Measurements from ENCODE around the gene PTBP2. TPM values are rescaled to one million over a fixed set of nuclear protein-coding genes. Genes with fewer than 3 reads are reported as not detected.

Gene PTBP2
- total RNA-seq, 1 donor from 2014 or later: 56.7 TPM

DNA sequence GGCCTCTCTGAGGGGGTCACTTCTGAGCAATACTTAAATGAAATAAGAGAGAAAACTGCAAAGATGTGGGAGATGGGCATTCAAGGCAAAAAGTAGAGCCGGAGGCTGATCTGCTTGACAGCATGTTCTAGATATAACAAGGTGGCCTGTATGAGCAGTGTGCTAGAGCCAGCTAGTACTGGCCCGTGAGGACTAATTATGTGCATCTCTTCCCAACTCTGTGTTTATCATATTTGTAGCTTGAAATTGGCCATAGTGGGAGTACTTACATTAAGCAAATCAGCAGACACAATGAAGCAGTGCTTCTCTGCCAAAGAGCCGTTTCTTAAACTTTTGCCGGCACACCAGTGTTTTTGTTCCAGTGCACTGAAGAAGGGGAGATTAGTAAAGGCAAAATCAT lies 13.1 kb upstream of the PTBP2 start:
- TF ChIP-seq POLR2AphosphoS5 (IDR thresholded peaks at IDR 0.05; ENCODE audit: insufficient read depth in 1 of 2, low read depth in 1 of 2) (no peak), POLR2A (IDR thresholded peaks at IDR 0.05) (no peak)
- TF ChIP-seq, protein P1, sequence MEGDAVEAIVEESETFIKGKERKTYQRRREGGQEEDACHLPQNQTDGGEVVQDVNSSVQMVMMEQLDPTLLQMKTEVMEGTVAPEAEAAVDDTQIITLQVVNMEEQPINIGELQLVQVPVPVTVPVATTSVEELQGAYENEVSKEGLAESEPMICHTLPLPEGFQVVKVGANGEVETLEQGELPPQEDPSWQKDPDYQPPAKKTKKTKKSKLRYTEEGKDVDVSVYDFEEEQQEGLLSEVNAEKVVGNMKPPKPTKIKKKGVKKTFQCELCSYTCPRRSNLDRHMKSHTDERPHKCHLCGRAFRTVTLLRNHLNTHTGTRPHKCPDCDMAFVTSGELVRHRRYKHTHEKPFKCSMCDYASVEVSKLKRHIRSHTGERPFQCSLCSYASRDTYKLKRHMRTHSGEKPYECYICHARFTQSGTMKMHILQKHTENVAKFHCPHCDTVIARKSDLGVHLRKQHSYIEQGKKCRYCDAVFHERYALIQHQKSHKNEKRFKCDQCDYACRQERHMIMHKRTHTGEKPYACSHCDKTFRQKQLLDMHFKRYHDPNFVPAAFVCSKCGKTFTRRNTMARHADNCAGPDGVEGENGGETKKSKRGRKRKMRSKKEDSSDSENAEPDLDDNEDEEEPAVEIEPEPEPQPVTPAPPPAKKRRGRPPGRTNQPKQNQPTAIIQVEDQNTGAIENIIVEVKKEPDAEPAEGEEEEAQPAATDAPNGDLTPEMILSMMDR (IDR thresholded peaks at IDR 0.05): no peak
- no peaks in the 10 kb centered on the region for H3K4me1 ChIP-seq
- intact Hi-C loops (cut with DNase I): no loop called here
- no peak overlapping the region for H3K4me3 ChIP-seq
- no peak for DNase-seq (ENCODE audit: extremely low spot score in 2 of 2)
- no peaks in the 10 kb centered on the region for H3K27me3 ChIP-seq
- H3K36me3 ChIP-seq: no peaks in the 10 kb centered on the region
- no peaks in the 10 kb centered on the region for H3K9me3 ChIP-seq
- no peak overlapping the region for H3K27ac ChIP-seq

DNA sequence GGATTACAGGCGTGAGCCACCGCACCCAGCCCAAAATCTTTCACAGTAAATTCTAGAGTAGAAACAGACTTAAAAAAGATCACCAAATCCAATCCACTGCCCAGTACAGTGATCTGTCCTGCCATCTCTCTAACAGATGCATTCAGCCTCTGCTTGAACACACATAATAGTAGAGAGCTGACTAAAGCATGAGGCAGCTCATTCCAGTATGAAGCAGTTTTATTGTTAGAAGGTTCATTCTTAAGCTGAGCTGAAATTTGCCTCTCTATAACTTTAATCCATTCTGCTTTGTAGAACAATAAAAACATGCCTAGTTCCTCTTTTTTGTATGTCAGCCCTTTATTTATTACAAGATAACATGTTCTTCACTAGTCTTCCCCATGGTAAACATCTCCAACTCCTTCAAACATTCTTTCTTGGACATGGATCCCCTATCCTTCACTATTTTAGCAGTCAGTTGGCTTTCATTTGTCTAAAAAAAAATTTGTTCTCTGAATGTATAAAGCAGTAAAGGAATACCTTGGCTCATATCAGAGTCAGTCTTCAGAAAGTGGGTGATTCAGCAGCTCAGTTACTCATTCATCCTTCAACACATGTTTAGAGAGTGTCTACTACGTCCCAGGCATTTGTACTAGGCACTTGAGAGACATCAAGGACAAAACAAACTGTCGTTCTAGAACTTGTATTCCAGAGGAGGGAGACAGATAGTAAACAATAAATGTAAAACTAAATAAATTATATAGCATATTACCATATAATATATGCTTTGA lies 10.7 kb upstream of the PTBP2 start:
- no peak for DNase-seq (ENCODE audit: extremely low spot score in 2 of 2)
- Histone ChIP-seq H3K27me3 (no peaks in the 10 kb centered on the region), H3K9me3 (no peaks in the 10 kb centered on the region), H3K4me1 (no peaks in the 10 kb centered on the region), H3K36me3 (no peaks in the 10 kb centered on the region), H3K4me3 (no peak overlapping the region), H3K27ac (no peak overlapping the region)
- intact Hi-C loops (cut with DNase I): no loop called here
- TF ChIP-seq POLR2AphosphoS5 (IDR thresholded peaks at IDR 0.05; ENCODE audit: insufficient read depth in 1 of 2, low read depth in 1 of 2) (no peak), POLR2A (IDR thresholded peaks at IDR 0.05) (no peak)
- TF ChIP-seq, protein P1 (IDR thresholded peaks at IDR 0.05): no peak

DNA sequence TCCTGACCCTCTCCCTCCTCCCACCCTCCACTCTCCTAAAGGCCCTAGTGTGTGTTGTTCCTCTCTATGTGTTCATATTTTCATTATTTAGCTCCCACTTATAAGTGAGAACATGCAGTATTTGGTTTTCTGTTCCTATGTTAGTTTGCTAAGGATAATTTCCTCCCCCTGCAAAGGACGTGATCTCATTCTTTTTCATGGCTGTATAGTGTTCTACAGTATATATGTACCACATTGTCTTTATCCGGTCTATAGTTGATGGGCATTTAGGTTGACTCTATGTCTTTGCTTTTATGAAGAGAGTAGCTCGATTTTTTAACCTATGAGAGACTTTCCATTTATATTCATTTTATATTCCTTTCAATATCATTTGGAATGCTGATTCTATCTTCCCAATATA lies 7.9 kb upstream of the PTBP2 start:
- no peak for DNase-seq (ENCODE audit: extremely low spot score in 2 of 2)
- Histone ChIP-seq H3K4me3 (no peak overlapping the region), H3K27me3 (no peaks in the 10 kb centered on the region), H3K36me3 (no peaks in the 10 kb centered on the region), H3K27ac (no peak overlapping the region), H3K4me1 (no peaks in the 10 kb centered on the region), H3K9me3 (no peaks in the 10 kb centered on the region)
- no peak for TF ChIP-seq POLR2AphosphoS5 (IDR thresholded peaks at IDR 0.05; ENCODE audit: insufficient read depth in 1 of 2, low read depth in 1 of 2)
- TF ChIP-seq POLR2A (IDR thresholded peaks at IDR 0.05): no peak
- TF ChIP-seq, protein P1 (IDR thresholded peaks at IDR 0.05): no peak
- intact Hi-C loops (cut with DNase I): no loop called here

DNA sequence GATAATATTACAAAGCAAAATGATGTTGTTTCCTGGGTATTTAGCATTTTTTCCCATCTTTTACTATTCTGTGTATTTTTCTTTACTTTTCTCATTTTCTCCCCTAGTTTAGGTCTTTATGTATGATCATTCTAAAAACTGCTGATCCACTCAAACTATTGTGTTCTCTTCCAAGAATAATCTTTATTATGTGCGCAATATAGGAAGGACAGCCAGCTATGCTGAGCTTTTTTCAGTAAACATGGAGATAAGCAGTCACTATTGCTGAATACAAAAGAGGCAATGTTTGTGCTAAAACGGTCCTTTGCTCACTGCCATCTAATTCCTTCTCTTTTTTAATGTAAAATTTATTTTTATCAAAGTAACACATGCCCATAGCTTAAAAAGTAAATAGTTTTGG lies 6.7 kb upstream of the PTBP2 start:
- Histone ChIP-seq H3K9me3 (no peaks in the 10 kb centered on the region), H3K4me1 (no peaks in the 10 kb centered on the region)
- TF ChIP-seq, protein P1 (IDR thresholded peaks at IDR 0.05): no peak
- no peak for TF ChIP-seq POLR2A (IDR thresholded peaks at IDR 0.05)
- TF ChIP-seq POLR2AphosphoS5 (IDR thresholded peaks at IDR 0.05; ENCODE audit: insufficient read depth in 1 of 2, low read depth in 1 of 2): no peak

DNA sequence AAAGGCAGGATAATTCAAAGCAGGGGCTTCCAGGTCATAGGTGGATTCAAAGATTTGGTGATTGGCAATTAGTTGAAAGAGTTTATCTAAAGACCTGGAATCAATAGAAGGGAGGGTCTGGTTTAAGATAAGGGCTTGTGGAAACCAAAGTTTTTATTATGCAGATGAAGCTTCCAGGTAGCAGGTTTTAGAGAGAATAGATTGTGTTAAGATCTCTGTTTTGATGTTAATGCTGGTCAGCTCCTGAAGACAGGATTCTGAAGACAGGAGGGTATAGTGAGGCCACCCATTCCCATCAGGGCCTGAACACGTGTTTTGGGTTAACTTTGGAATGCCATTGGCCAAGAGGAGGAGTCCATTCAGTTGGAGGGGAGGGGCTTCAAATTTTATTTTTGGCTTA lies 6.1 kb upstream of the PTBP2 start:
- Histone ChIP-seq H3K4me1 (no peaks in the 10 kb centered on the region), H3K9me3 (no peaks in the 10 kb centered on the region), H3K27me3 (no peaks in the 10 kb centered on the region), H3K4me3 (no peak overlapping the region), H3K27ac (no peak overlapping the region), H3K36me3 (no peaks in the 10 kb centered on the region)
- intact Hi-C loops (cut with DNase I): no loop called here
- no peak for DNase-seq (ENCODE audit: extremely low spot score in 2 of 2)
- TF ChIP-seq, protein P1 (IDR thresholded peaks at IDR 0.05): no peak
- TF ChIP-seq POLR2A (IDR thresholded peaks at IDR 0.05) (no peak), POLR2AphosphoS5 (IDR thresholded peaks at IDR 0.05; ENCODE audit: insufficient read depth in 1 of 2, low read depth in 1 of 2) (no peak)

More for the DNA sequence above, 6.7 kb upstream of the PTBP2 start:
- H3K27ac ChIP-seq: no peak overlapping the region
- no peaks in the 10 kb centered on the region for H3K36me3 ChIP-seq
- H3K4me3 ChIP-seq: no peak overlapping the region
- no peaks in the 10 kb centered on the region for H3K27me3 ChIP-seq
- DNase-seq (ENCODE audit: extremely low spot score in 2 of 2): no peak
- intact Hi-C loops (cut with DNase I): no loop called here
